ENCODE data around the gene CLEC6A. TPM values are rescaled to one million over a fixed set of nuclear protein-coding genes. Genes with fewer than 3 reads are reported as not detected.

The CLEC6A gene
- total and polyA plus RNA-seq, 2 donors from 2014 or later: not detected

DNA sequence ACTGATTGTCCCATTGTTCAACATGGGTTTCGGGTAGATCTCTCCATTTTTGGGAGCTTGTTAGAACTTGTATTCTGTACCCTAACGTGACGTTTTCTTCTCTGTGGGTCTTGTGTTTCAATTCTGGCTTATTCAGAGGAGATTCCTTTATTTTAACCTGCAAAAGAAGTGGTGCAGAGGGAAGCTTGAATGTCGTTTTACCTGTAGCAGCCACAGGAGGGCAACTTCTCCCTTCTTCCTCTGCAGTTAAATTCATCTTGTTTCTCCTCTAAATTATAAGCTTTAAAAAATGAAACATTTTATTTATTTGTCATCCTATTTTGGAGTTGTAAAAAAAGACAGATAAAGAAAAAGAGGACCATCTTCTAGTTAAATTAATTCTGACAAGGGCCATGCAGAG is 43.9 kb downstream of the CLEC6A start:
- intact Hi-C loops (cut with DNase I): no loop called here
- no peak for DNase-seq
- no peak for TF ChIP-seq CTCF (IDR thresholded peaks at IDR 0.05; ENCODE audit: borderline replicate concordance, extremely low read depth, insufficient read depth)
- Histone ChIP-seq H3K27ac (ENCODE audit: low read depth in 2 of 2, low read length in 2 of 2) (no peak overlapping the region), H3K9ac (ENCODE audit: low read length in 3 of 3) (no peak overlapping the region), H3K27me3 (ENCODE audit: control insufficient read depth, insufficient read depth, low read length) (no peaks in the 10 kb centered on the region), H3K9me3 (ENCODE audit: control insufficient read depth in 2 of 3, insufficient read depth in 1 of 3, low read length in 3 of 3) (no peaks in the 10 kb centered on the region), H3K4me1 (ENCODE audit: control insufficient read depth in 2 of 3, insufficient read depth in 2 of 3, low read depth in 1 of 3, low read length in 3 of 3) (no peaks in the 10 kb centered on the region), H3K4me3 (ENCODE audit: low read length in 3 of 3) (no peak overlapping the region), H3K36me3 (ENCODE audit: control insufficient read depth in 2 of 3, insufficient read depth in 3 of 3, low read length in 3 of 3) (no peaks in the 10 kb centered on the region)
- FAIRE-seq: no peak

DNA sequence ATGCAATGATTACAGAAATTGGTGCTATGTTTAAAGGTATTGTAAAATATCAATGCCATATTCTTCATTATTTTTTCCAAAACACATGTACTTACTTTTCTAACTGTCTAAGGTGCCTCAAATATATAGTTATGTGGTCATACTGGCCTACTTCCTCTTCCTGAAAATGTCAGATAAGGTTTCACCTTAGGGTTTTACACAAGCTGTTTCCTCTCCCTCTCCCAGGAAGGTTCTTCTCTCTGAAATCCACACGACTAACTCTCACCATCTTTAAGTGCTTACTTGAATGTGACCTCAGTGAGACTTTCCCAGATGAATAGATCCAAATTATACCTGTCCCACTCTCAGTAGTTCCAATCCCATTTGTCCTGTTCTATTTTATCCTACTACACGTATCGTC is 46.0 kb downstream of the CLEC6A start:
- Histone ChIP-seq H3K4me3 (ENCODE audit: low read length in 3 of 3) (no peak overlapping the region), H3K9ac (ENCODE audit: low read length in 3 of 3) (no peak overlapping the region), H3K9me3 (ENCODE audit: control insufficient read depth in 2 of 3, insufficient read depth in 1 of 3, low read length in 3 of 3) (no peaks in the 10 kb centered on the region), H3K27me3 (ENCODE audit: control insufficient read depth, insufficient read depth, low read length) (no peaks in the 10 kb centered on the region), H3K27ac (ENCODE audit: low read depth in 2 of 2, low read length in 2 of 2) (no peak overlapping the region), H3K36me3 (ENCODE audit: control insufficient read depth in 2 of 3, insufficient read depth in 3 of 3, low read length in 3 of 3) (no peaks in the 10 kb centered on the region), H3K4me1 (ENCODE audit: control insufficient read depth in 2 of 3, insufficient read depth in 2 of 3, low read depth in 1 of 3, low read length in 3 of 3) (no peaks in the 10 kb centered on the region)
- FAIRE-seq: no peak
- TF ChIP-seq CTCF (IDR thresholded peaks at IDR 0.05; ENCODE audit: borderline replicate concordance, extremely low read depth, insufficient read depth): no peak
- DNase-seq: no peak
- intact Hi-C loops (cut with DNase I): no loop called here

- Histone ChIP-seq H3K9ac (ENCODE audit: low read length in 3 of 3) (no peak overlapping the region), H3K4me3 (ENCODE audit: low read length in 3 of 3) (no peak overlapping the region), H3K36me3 (ENCODE audit: control insufficient read depth in 2 of 3, insufficient read depth in 3 of 3, low read length in 3 of 3) (no peaks in the 10 kb centered on the region), H3K27ac (ENCODE audit: low read depth in 2 of 2, low read length in 2 of 2) (no peak overlapping the region), H3K9me3 (ENCODE audit: control insufficient read depth in 2 of 3, insufficient read depth in 1 of 3, low read length in 3 of 3) (no peaks in the 10 kb centered on the region), H3K27me3 (ENCODE audit: control insufficient read depth, insufficient read depth, low read length) (no peaks in the 10 kb centered on the region), H3K4me1 (ENCODE audit: control insufficient read depth in 2 of 3, insufficient read depth in 2 of 3, low read depth in 1 of 3, low read length in 3 of 3) (no peaks in the 10 kb centered on the region)
- FAIRE-seq (no peak), DNase-seq (no peak)
- intact Hi-C loops (cut with DNase I): no loop called here
- TF ChIP-seq CTCF (IDR thresholded peaks at IDR 0.05; ENCODE audit: borderline replicate concordance, extremely low read depth, insufficient read depth): no peak
Observed at GRCh38 chr12:8504351-8504750, 48.6 kb downstream of the CLEC6A start.

- DNase-seq (no peak), FAIRE-seq (no peak)
- Histone ChIP-seq H3K9ac (ENCODE audit: low read length in 3 of 3) (no peak overlapping the region), H3K36me3 (ENCODE audit: control insufficient read depth in 2 of 3, insufficient read depth in 3 of 3, low read length in 3 of 3) (no peaks in the 10 kb centered on the region), H3K4me1 (ENCODE audit: control insufficient read depth in 2 of 3, insufficient read depth in 2 of 3, low read depth in 1 of 3, low read length in 3 of 3) (no peaks in the 10 kb centered on the region), H3K4me3 (ENCODE audit: low read length in 3 of 3) (no peak overlapping the region), H3K9me3 (ENCODE audit: control insufficient read depth in 2 of 3, insufficient read depth in 1 of 3, low read length in 3 of 3) (no peaks in the 10 kb centered on the region), H3K27ac (ENCODE audit: low read depth in 2 of 2, low read length in 2 of 2) (no peak overlapping the region), H3K27me3 (ENCODE audit: control insufficient read depth, insufficient read depth, low read length) (no peaks in the 10 kb centered on the region)
- no peak for TF ChIP-seq CTCF (IDR thresholded peaks at IDR 0.05; ENCODE audit: borderline replicate concordance, extremely low read depth, insufficient read depth)
- intact Hi-C loops (cut with DNase I): no loop called here
Observed at GRCh38 chr12:8507596-8507995, 51.8 kb downstream of the CLEC6A start.

All from kidney (tissue), 14 donors.